CD4-positive, alpha-beta T cell (primary cell): ENCODE measurements around the gene AGBL1. TPM values are rescaled to one million over a fixed set of nuclear protein-coding genes. Genes with fewer than 3 reads are reported as not detected.

Experiments
- ATAC-seq: fragments of 200-7000 bp; cut with Tn5 transposase; one replicate; pipeline ENCODE4 v1.10.0; 2022; ENCODE audit warnings: mild to moderate bottlenecking; ENCODE audit not compliant: poor library complexity
- CTCF ChIA-PET: fragments of 350-600 bp; sonication (Branson Sonifier 250); formaldehyde crosslinking; loops from one replicate; lab custom pipeline; 2021; ENCODE audit warnings: antibody characterized with exemption, inconsistent platforms; lab: Charles Lee
- POLR2A ChIA-PET: fragments of 350-600 bp; sonication (Branson Sonifier 250); formaldehyde crosslinking; loops from one replicate; lab custom pipeline; 2021; ENCODE audit warnings: antibody characterized with exemption, inconsistent platforms; lab: Charles Lee
- DNase-seq, 14 experiments: peaks; one replicate each; pipeline ENCODE4 v3.0.0-alpha.2; 2013 to 2020; ENCODE audit warnings: mixed read lengths in 2 of 14
- H3K27ac ChIP-seq, 2 donors: one replicate each; pipeline versions ENCODE4 v1.5.1 to v1.7.0; 2013; ENCODE audit warnings: low read length in 2 of 2, low read depth in 1 of 2, mild to moderate bottlenecking in 1 of 2
- H3K27me3 ChIP-seq, 2 experiments: 1 replicate in 1 of 2; 2 replicates in 1 of 2; pipeline versions ENCODE4 v1.6.1 to v1.7.0; 2013; ENCODE audit warnings: low read length in 2 of 2, control low read depth in 1 of 2, mild to moderate bottlenecking in 1 of 2, moderate library complexity in 1 of 2; ENCODE audit not compliant: insufficient read depth in 2 of 2, control insufficient read depth in 1 of 2
- H3K36me3 ChIP-seq: one replicate; pipeline ENCODE4 v1.6.1; 2013; ENCODE audit warnings: low read length, control low read depth; ENCODE audit not compliant: insufficient read depth
- H3K4me1 ChIP-seq: one replicate; pipeline ENCODE4 v1.6.1; 2013; ENCODE audit warnings: low read length, control low read depth; ENCODE audit not compliant: insufficient read depth
- H3K4me3 ChIP-seq: one replicate; pipeline ENCODE4 v1.5.1; 2013; ENCODE audit warnings: mild to moderate bottlenecking, low read length, moderate library complexity
- H3K9me3 ChIP-seq, 2 experiments: 1 replicate in 1 of 2; 2 replicates in 1 of 2; pipeline versions ENCODE4 v1.6.1 to v1.7.0; 2013; ENCODE audit warnings: low read length in 2 of 2, mild to moderate bottlenecking in 2 of 2, control low read depth in 1 of 2, moderate library complexity in 1 of 2; ENCODE audit not compliant: control insufficient read depth in 1 of 2, insufficient read depth in 1 of 2
- H3K27ac Mint-ChIP-seq: one replicate; pipeline ENCODE4 v1.8.0; 2020; ENCODE audit warnings: mixed read lengths
- H3K27me3 Mint-ChIP-seq: one replicate; pipeline ENCODE4 v1.8.0; 2021; ENCODE audit warnings: mixed read lengths
- H3K36me3 Mint-ChIP-seq: one replicate; pipeline ENCODE4 v1.8.0; 2021; ENCODE audit warnings: low read depth, mixed read lengths
- H3K4me1 Mint-ChIP-seq: one replicate; pipeline ENCODE4 v1.8.0; 2021; ENCODE audit warnings: low read depth, mixed read lengths
- H3K4me3 Mint-ChIP-seq: one replicate; pipeline ENCODE4 v1.8.0; 2020; ENCODE audit warnings: mild to moderate bottlenecking, mixed read lengths
- H3K9me3 Mint-ChIP-seq: one replicate; pipeline ENCODE4 v1.8.0; 2020; ENCODE audit warnings: mixed read lengths
- intact Hi-C, 2 experiments: fragments of 100-400 bp; cut with DNase I in 1 of 2; cut with micrococcal nuclease in 1 of 2; formaldehyde crosslinking; loops; one replicate each; pipeline versions ENCODE4 v1.15.1 to v1.9.0; 2023 to 2025; cut with DNase I, micrococcal nuclease
- total RNA-seq, 174 experiments: library from RNA in 2 of 174; stranded (reverse) in 2 of 174; gene quantifications; one replicate each; pipeline ENCODE4 v1.2.3 and lab custom pipeline; 2021 to 2026
- TF ChIP-seq, protein P1 (sequence below): fragments of 200-600 bp; IDR thresholded peaks from one replicate; pipeline ENCODE4 v1.8.0; 2022; ENCODE audit warnings: antibody characterized with exemption, mild to moderate bottlenecking

AGBL1 gene
- total RNA-seq, 2 experiments from 2014 or later = not detected

DNA sequence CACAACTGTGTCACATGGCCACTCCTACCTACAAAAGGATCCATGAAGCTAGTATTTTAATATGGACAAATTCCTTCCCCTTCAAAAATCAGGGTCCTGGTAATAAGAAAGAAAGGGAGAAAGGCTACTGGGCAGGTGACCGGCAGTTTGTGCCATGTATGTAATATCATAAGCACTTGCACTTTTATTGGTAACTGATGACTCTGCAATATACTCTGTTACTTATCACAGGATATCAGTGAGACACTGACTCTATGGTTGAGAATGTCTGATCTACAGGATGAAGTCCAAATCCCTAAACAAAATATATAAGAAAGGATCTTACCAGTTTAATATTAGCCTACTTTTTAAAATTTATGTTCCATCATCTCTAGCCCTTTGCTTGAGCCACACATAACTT lies 315.2 kb downstream of the AGBL1 start:
- TF ChIP-seq, protein P1, sequence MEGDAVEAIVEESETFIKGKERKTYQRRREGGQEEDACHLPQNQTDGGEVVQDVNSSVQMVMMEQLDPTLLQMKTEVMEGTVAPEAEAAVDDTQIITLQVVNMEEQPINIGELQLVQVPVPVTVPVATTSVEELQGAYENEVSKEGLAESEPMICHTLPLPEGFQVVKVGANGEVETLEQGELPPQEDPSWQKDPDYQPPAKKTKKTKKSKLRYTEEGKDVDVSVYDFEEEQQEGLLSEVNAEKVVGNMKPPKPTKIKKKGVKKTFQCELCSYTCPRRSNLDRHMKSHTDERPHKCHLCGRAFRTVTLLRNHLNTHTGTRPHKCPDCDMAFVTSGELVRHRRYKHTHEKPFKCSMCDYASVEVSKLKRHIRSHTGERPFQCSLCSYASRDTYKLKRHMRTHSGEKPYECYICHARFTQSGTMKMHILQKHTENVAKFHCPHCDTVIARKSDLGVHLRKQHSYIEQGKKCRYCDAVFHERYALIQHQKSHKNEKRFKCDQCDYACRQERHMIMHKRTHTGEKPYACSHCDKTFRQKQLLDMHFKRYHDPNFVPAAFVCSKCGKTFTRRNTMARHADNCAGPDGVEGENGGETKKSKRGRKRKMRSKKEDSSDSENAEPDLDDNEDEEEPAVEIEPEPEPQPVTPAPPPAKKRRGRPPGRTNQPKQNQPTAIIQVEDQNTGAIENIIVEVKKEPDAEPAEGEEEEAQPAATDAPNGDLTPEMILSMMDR = no peak
- Mint-ChIP-seq H3K36me3 (no peaks in the 10 kb centered on the region), H3K9me3 (no peaks in the 10 kb centered on the region), H3K4me3 (no peak overlapping the region), H3K4me1 (no peaks in the 10 kb centered on the region), H3K27me3 (peaks cover 7% of the 10 kb centered on the region), H3K27ac (no peak overlapping the region)
- no peaks in the 10 kb centered on the region for H3K9me3 ChIP-seq
- H3K36me3 ChIP-seq = no peaks in the 10 kb centered on the region
- POLR2A ChIA-PET = no interaction called here
- intact Hi-C loops = no loop called here
- ATAC-seq = no peak
- no peaks in the 10 kb centered on the region for H3K4me1 ChIP-seq
- H3K27ac ChIP-seq = no peak overlapping the region
- H3K4me3 ChIP-seq = no peak overlapping the region
- DNase-seq = no peak
- CTCF ChIA-PET = no interaction called here
- H3K27me3 ChIP-seq = no peaks in the 10 kb centered on the region

DNA sequence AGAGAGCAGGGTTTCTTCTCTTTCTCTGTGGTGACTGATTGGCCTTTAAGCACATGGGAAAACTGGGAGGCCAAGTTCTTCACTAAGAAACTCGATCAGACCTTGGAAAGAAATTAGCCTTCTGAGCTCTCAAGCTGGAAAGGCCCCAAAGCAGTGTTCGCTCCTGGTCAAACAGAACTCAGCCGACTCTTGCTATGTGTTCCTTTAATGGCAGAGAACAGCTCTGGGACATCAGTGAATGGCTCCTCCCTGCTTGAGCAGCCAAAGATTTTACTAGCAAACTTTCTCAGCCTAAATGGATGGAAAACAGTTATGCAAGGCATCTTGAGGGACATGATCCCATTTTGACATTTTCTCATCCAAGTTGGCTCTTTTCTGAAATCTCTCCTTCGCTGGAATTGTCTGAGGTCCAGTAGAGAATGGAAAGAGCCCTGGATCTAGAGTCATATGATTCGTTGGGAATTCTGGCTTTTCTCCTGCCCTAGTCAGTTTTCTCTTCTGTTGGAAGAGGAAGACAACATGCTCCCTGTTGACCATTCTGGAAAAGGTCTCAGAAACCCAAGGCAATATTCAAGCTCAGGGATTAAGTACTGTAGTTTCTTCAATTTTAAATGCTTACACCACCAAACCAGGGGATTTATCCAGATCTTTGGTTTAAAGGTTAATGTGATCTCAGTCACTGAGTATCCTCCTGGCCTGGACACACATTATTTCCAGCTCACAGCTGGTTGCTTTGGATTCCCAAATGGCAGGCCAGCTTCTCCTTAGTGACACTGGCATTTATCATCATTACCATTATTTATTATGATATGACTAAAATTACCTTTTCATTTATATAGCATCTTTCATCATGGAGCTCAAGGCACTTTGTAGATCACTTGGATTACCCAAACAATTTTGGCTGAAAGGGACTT lies 319.6 kb downstream of the AGBL1 start:
- intact Hi-C loops = no loop called here
- ChIA-PET CTCF (no interaction called here), POLR2A (no interaction called here)
- Histone ChIP-seq H3K4me3 (no peak overlapping the region), H3K27ac (no peak overlapping the region), H3K4me1 (no peaks in the 10 kb centered on the region), H3K27me3 (no peaks in the 10 kb centered on the region), H3K36me3 (no peaks in the 10 kb centered on the region), H3K9me3 (no peaks in the 10 kb centered on the region)
- no peaks in the 10 kb centered on the region for H3K36me3 Mint-ChIP-seq
- no peak overlapping the region for H3K4me3 Mint-ChIP-seq
- TF ChIP-seq, protein P1 = no peak
- H3K9me3 Mint-ChIP-seq = no peaks in the 10 kb centered on the region
- no peaks in the 10 kb centered on the region for H3K4me1 Mint-ChIP-seq
- H3K27me3 Mint-ChIP-seq = no peaks in the 10 kb centered on the region
- H3K27ac Mint-ChIP-seq = no peak overlapping the region
- DNase-seq (no peak), ATAC-seq (no peak)

DNA sequence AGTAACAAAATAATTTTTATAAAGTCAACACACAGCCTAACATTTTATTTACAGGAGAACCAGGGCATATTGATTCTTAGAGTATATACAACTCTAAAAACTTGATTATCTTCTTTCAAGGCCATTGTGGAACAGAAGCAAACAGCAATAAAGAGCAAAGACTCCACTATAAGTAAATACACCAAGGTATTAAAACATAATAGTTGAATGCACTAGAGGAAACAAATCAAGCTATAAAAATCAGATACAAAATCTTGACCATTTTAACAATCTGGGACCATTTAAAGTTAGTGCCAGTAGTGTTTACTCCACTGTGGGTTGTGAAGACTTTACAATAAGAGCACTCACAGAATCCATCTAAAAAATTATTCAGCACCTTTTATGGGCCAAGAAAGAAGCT lies 323.6 kb downstream of the AGBL1 start:
- H3K27me3 Mint-ChIP-seq = peaks cover 11% of the 10 kb centered on the region
- Histone ChIP-seq H3K36me3 (no peaks in the 10 kb centered on the region), H3K27me3 (no peaks in the 10 kb centered on the region), H3K4me1 (no peaks in the 10 kb centered on the region), H3K27ac (no peak overlapping the region), H3K9me3 (no peaks in the 10 kb centered on the region), H3K4me3 (no peak overlapping the region)
- DNase-seq (no peak), ATAC-seq (no peak)
- H3K4me3 Mint-ChIP-seq = no peak overlapping the region
- no peaks in the 10 kb centered on the region for H3K4me1 Mint-ChIP-seq
- no peaks in the 10 kb centered on the region for H3K36me3 Mint-ChIP-seq
- ChIA-PET CTCF (no interaction called here), POLR2A (no interaction called here)
- intact Hi-C loops = no loop called here
- no peaks in the 10 kb centered on the region for H3K9me3 Mint-ChIP-seq
- H3K27ac Mint-ChIP-seq = no peak overlapping the region
- TF ChIP-seq, protein P1 = no peak
